Fibroblast of lung (primary cell): ENCODE data around the gene MIGA2. TPM values are rescaled to one million over a fixed set of nuclear protein-coding genes. Genes with fewer than 3 reads are reported as not detected.

Source experiments
- DNase-seq, 2 donors: peaks; one replicate each; pipeline versions ENCODE4 v3.0.0 to v3.0.0-alpha.2; 2010; ENCODE audit warnings: low read depth in 2 of 2
- H2AFZ ChIP-seq: 2 replicates; pipeline ENCODE4 v1.5.1; 2012; ENCODE audit warnings: low read length, control low read depth, inconsistent platforms
- H3K27ac ChIP-seq: 2 replicates; pipeline ENCODE4 v1.5.1; 2011; ENCODE audit warnings: low read length, control low read depth; ENCODE audit not compliant: insufficient read depth
- H3K27me3 ChIP-seq: 2 replicates; pipeline ENCODE4 v1.5.1; 2011; ENCODE audit warnings: mild to moderate bottlenecking, low read length; ENCODE audit not compliant: control insufficient read depth, insufficient read depth
- H3K36me3 ChIP-seq: 2 replicates; pipeline ENCODE4 v1.5.1; 2011; ENCODE audit warnings: low read length; ENCODE audit not compliant: control insufficient read depth, insufficient read depth
- H3K4me1 ChIP-seq: 2 replicates; pipeline ENCODE4 v1.5.1; 2011; ENCODE audit warnings: low read length; ENCODE audit not compliant: control insufficient read depth, insufficient read depth; ENCODE audit errors: extremely low read depth
- H3K4me2 ChIP-seq: 2 replicates; pipeline ENCODE4 v1.5.1; 2011; ENCODE audit warnings: low read length, control low read depth; ENCODE audit not compliant: insufficient read depth; ENCODE audit errors: extremely low read depth
- H3K4me3 ChIP-seq, 4 experiments: fragments of 200-600 bp in 1 of 4; sonication (generic) in 1 of 4; replicated peaks in 1 of 4; 2 replicates each; pipeline ENCODE4 v1.5.1; 2011 to 2016; ENCODE audit warnings: low read length in 4 of 4, low read depth in 3 of 4, mild to moderate bottlenecking in 3 of 4, control low read depth in 2 of 4, inconsistent platforms in 1 of 4, mixed read lengths in 1 of 4; ENCODE audit not compliant: insufficient read depth in 1 of 4; ENCODE audit errors: control extremely low read depth in 1 of 4
- H3K79me2 ChIP-seq: 2 replicates; pipeline ENCODE4 v1.5.1; 2012; ENCODE audit warnings: mild to moderate bottlenecking, low read length, inconsistent platforms; ENCODE audit not compliant: control insufficient read depth, insufficient read depth
- H3K9ac ChIP-seq: 2 replicates; pipeline ENCODE4 v1.5.1; 2011; ENCODE audit warnings: mild to moderate bottlenecking, low read length, control low read depth; ENCODE audit not compliant: insufficient read depth
- H3K9me3 ChIP-seq: 2 replicates; pipeline ENCODE4 v1.5.1; 2012; ENCODE audit warnings: low read depth, low read length; ENCODE audit not compliant: control insufficient read depth, insufficient read depth
- H4K20me1 ChIP-seq: 2 replicates; pipeline ENCODE4 v1.5.1; 2011; ENCODE audit warnings: low read length; ENCODE audit not compliant: control insufficient read depth, insufficient read depth; ENCODE audit errors: extremely low read depth
- EZH2 ChIP-seq: IDR thresholded peaks from 2 replicates; pipeline ENCODE4 v1.5.1; 2012; ENCODE audit warnings: low read length, control low read depth, mild to moderate bottlenecking; ENCODE audit errors: missing control alignments
- polyA plus RNA-seq, 2 donors: library from polyadenylated mRNA; depleted of rRNA in 1 of 2; stranded (reverse) in 1 of 2; unstranded in 1 of 2; fragments of >200 nt; gene quantifications; 2 replicates each; pipeline ENCODE4 v1.2.1, GENCODE V29; 2011 to 2012; ENCODE audit warnings: missing spikeins in 1 of 2
- total RNA-seq: library from RNA; depleted of rRNA; stranded (reverse); fragments of >200 nt; gene quantifications from 2 replicates; pipeline ENCODE4 v1.2.1, GENCODE V29; 2014
- TF ChIP-seq, protein P1 (sequence below), 2 donors: IDR thresholded peaks in 1 of 2; conservative IDR thresholded peaks in 1 of 2; 1 replicate in 1 of 2; 2 replicates in 1 of 2; pipeline ENCODE4 v1.5.1; 2011 to 2012; ENCODE audit warnings: low read length in 2 of 2, control low read depth in 1 of 2, inconsistent platforms in 1 of 2, low read depth in 1 of 2, mild to moderate bottlenecking in 1 of 2

The MIGA2 gene
- total and polyA plus RNA-seq, 2 donors (not counting 1 experiment from before 2014, with no cell fraction given), result 9.8 to 23.3 TPM

- H3K36me3 ChIP-seq, result peaks cover 3% of the 10 kb centered on the region
- H3K4me2 ChIP-seq, result peak overlapping the region; percentile 94
- no peaks in the 10 kb centered on the region for H3K27me3 ChIP-seq
- no peaks in the 10 kb centered on the region for H3K9me3 ChIP-seq
- H3K4me3 ChIP-seq, result peak overlapping the region; percentile 77 to 95 (median 81)
- TF ChIP-seq, protein P1, sequence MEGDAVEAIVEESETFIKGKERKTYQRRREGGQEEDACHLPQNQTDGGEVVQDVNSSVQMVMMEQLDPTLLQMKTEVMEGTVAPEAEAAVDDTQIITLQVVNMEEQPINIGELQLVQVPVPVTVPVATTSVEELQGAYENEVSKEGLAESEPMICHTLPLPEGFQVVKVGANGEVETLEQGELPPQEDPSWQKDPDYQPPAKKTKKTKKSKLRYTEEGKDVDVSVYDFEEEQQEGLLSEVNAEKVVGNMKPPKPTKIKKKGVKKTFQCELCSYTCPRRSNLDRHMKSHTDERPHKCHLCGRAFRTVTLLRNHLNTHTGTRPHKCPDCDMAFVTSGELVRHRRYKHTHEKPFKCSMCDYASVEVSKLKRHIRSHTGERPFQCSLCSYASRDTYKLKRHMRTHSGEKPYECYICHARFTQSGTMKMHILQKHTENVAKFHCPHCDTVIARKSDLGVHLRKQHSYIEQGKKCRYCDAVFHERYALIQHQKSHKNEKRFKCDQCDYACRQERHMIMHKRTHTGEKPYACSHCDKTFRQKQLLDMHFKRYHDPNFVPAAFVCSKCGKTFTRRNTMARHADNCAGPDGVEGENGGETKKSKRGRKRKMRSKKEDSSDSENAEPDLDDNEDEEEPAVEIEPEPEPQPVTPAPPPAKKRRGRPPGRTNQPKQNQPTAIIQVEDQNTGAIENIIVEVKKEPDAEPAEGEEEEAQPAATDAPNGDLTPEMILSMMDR (conservative IDR thresholded peaks at IDR 0.05 in 1 of 2, IDR thresholded peaks at IDR 0.05 in 1 of 2; ENCODE audit: low read depth in 1 of 2, low read length in 2 of 2), result no peak
- no peak for TF ChIP-seq EZH2
- H3K4me1 ChIP-seq, result peaks cover 9% of the 10 kb centered on the region
- no peak for DNase-seq
- H4K20me1 ChIP-seq, result no peaks in the 10 kb centered on the region
- peak overlapping the region; percentile 66 for H2AFZ ChIP-seq
- peak overlapping the region; percentile 59 for H3K27ac ChIP-seq
- H3K79me2 ChIP-seq, result peaks cover 13% of the 10 kb centered on the region
- H3K9ac ChIP-seq, result peak overlapping the region; percentile 83
These were observed 719 bp downstream of the MIGA2 start for GRCh38 chr9:129036923-129037766.

- H3K79me2 ChIP-seq, result peaks cover 13% of the 10 kb centered on the region
- H3K4me2 ChIP-seq, result peak overlapping the region; percentile 94
- H3K36me3 ChIP-seq, result peaks cover 8% of the 10 kb centered on the region
- H3K4me1 ChIP-seq, result peaks cover 9% of the 10 kb centered on the region
- DNase-seq, result no peak
- H3K9ac ChIP-seq, result peak overlapping the region; percentile 13
- H4K20me1 ChIP-seq, result no peaks in the 10 kb centered on the region
- peak overlapping the region; percentile 77 to 95 (median 81) for H3K4me3 ChIP-seq
- no peaks in the 10 kb centered on the region for H3K9me3 ChIP-seq
- no peaks in the 10 kb centered on the region for H3K27me3 ChIP-seq
- TF ChIP-seq EZH2, result no peak
- TF ChIP-seq, protein P1 (conservative IDR thresholded peaks at IDR 0.05 in 1 of 2, IDR thresholded peaks at IDR 0.05 in 1 of 2; ENCODE audit: low read depth in 1 of 2, low read length in 2 of 2), result no peak
- no peak overlapping the region for H2AFZ ChIP-seq
- H3K27ac ChIP-seq, result peak overlapping the region; percentile 17
These were observed 1.3 kb downstream of the MIGA2 start for GRCh38 chr9:129037767-129038098.

DNA sequence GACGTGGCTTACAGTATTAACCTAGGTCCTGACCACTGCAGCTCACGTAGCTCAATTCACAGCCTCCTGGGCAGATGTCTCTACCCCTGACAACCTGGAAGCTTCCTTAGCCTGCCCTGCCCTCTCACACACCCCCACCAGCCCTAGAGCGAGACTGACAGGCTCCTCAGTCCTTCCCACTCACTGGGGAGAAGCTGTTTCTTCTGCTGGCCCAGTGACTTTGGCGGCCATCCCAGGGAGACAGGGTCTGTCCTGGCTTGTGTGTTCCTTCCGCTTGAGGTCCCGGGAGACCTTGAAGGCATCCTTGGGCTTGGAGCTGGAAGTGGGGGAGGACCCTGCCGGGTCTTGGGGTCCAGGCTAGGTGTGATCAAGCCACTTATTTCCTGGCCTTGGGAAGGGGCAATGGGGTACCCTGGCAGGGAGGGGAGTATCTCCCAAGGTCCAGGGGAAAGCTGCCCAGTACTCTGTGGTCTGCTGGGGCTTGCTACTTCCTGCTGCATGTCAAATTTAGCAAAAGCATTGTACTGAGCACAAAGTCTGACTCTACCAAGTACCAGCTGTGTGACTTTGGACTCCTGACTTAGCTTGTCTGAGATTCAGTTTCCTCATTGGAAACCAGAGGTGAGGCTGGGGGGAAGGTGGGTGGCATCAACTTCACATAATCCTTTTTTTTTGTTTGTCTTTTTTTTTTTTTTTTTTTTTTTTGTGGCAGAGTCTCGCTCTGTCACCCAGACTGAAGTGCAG is 1.9 kb downstream of the MIGA2 start:
- Histone ChIP-seq H3K4me2 (peak overlapping the region; percentile 94), H3K9ac (peak overlapping the region; percentile 13), H3K9me3 (no peaks in the 10 kb centered on the region), H3K4me1 (peaks cover 9% of the 10 kb centered on the region), H4K20me1 (no peaks in the 10 kb centered on the region), H3K4me3 (peak overlapping the region; percentile 77 to 95 (median 81)), H3K36me3 (peaks cover 8% of the 10 kb centered on the region), H3K27ac (peak overlapping the region; percentile 17), H2AFZ (no peak overlapping the region), H3K79me2 (peaks cover 13% of the 10 kb centered on the region), H3K27me3 (no peaks in the 10 kb centered on the region)
- no peak for DNase-seq
- TF ChIP-seq EZH2, result no peak
- TF ChIP-seq, protein P1 (conservative IDR thresholded peaks at IDR 0.05 in 1 of 2, IDR thresholded peaks at IDR 0.05 in 1 of 2; ENCODE audit: low read depth in 1 of 2, low read length in 2 of 2), result no peak
